Activated CD8-positive, alpha-beta memory T cell treated with anti-CD3 and anti-CD28 coated beads, Interleukin-2, amount 10 ng/mL, durations not matched to agents 7 days and 5 days (primary cell): ENCODE results near the gene PPT2. TPM values are rescaled to one million over a fixed set of nuclear protein-coding genes. Genes with fewer than 3 reads are reported as not detected.
"Not testable (repeated sequence)": the region's sequence is repeated elsewhere in the genome, so short reads cannot be mapped to it uniquely, and the experiment has no call there.

Source experiments
- ATAC-seq: fragments of 150-1000 bp; cut with Tn5 transposase; one replicate; pipeline ENCODE4 v1.10.0; 2021; ENCODE audit warnings: moderate library complexity
- CTCF ChIA-PET: fragments of 350-600 bp; sonication (Branson Sonifier 250); formaldehyde crosslinking; loops from one replicate; lab custom pipeline; 2021; ENCODE audit warnings: antibody characterized with exemption; lab: Charles Lee
- DNase-seq: peaks from one replicate; pipeline ENCODE4 v3.0.0-alpha.2; 2020
- H3K27ac Mint-ChIP-seq: one replicate; pipeline ENCODE4 v1.8.0; 2021; ENCODE audit warnings: mild to moderate bottlenecking, mixed read lengths
- H3K27me3 Mint-ChIP-seq: one replicate; pipeline ENCODE4 v1.8.0; 2021; ENCODE audit warnings: mixed read lengths
- H3K36me3 Mint-ChIP-seq: one replicate; pipeline ENCODE4 v1.8.0; 2021; ENCODE audit warnings: mild to moderate bottlenecking, mixed read lengths
- H3K4me1 Mint-ChIP-seq: one replicate; pipeline ENCODE4 v1.8.0; 2021; ENCODE audit warnings: mixed read lengths
- H3K4me3 Mint-ChIP-seq: one replicate; pipeline ENCODE4 v1.8.0; 2021; ENCODE audit warnings: mild to moderate bottlenecking, moderate library complexity, mixed read lengths
- H3K9me3 Mint-ChIP-seq: one replicate; pipeline ENCODE4 v1.8.0; 2022; ENCODE audit warnings: low read depth, mixed read lengths
- total RNA-seq, 2 experiments: library from RNA; stranded (reverse); gene quantifications; one replicate each; pipeline ENCODE4 v1.2.3, GENCODE V29; 2021

PPT2 gene
- total RNA-seq, 2 experiments from 2014 or later, result 13.9 to 21.9 TPM

DNA sequence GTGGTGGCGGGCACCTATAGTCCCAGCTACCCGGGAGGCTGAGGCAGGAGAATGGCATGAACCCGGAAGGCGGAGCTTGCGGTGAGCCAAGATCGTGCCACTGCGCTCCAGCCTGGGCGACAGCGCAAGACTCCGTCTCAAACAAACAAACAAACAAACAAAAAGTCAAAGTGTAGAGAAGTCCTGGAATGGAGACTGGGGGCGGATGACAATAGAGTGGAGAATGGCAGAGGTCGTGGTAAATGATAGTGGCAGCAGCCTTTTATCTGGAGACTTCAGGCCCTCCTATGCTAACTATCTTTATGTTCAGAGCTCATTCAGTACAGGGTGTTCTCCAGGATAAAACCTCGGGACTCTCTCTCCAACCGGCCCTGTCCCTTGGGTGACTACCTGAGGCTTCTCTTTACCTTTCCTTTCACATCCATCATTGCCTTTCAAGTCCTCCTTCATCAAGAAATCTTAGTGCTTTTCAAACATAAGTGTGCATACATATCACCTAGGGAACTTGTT is 22.4 kb upstream of the PPT2 start:
- Mint-ChIP-seq H3K4me3 (peak overlapping the region; percentile 21), H3K9me3 (no peaks in the 10 kb centered on the region), H3K36me3 (peaks cover 6% of the 10 kb centered on the region), H3K4me1 (peaks cover 27% of the 10 kb centered on the region), H3K27me3 (peaks cover 6% of the 10 kb centered on the region), H3K27ac (no peak overlapping the region)
- DNase-seq, result no peak
- CTCF ChIA-PET, result interaction anchor here (0.7 to 5.0 kb wide), 5 partner anchors 9 to 64 kb away, joined by 3 to 47 read pairs (median 5); no protein-coding TSS in a partner anchor
- ATAC-seq, result no peak

DNA sequence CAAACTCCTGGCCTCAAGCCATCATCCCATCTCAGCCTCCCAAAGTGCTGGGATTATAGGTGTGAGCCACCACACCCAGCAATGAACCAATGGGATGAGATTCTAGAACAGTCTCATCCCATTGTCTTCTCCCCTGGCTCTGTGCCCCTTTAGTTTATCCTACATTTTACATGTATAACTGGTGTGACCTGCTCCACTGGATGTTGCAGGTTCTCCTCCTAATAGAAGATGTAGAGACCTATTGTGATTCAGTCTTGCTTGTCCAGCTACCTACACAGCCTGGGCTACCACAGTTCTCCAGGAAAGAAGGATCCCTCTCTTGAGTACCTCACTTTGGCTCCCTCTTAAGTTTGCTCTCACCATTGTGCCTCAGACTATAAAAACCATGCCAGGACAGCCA is 21.8 kb upstream of the PPT2 start:
- CTCF ChIA-PET, result interaction anchor here (0.7 to 1.5 kb wide), 2 partner anchors 20 to 23 kb away, joined by 3 read pairs; no protein-coding TSS in a partner anchor
- no peak overlapping the region for H3K4me3 Mint-ChIP-seq

DNA sequence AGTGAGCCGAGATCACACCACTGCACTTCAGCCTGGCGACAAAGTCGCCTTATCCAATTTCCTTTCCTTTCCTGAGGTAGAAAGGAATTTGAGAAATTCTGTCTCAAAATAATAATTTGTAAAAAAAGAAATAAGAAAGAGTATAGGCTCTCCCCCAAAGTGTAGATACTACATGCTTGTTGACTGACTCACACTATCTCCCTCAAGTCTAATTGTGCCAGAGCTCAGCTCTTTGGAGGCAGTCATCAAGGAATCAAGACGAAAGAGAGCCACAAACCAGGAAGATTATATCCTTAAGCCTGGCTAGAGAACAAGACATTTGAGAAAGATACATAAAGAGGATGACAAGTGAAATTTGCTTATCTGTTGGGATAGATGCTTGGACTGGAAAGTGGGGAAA is 20.2 kb upstream of the PPT2 start:
- Mint-ChIP-seq H3K4me1 (peaks cover 9% of the 10 kb centered on the region), H3K36me3 (no peaks in the 10 kb centered on the region), H3K4me3 (no peak overlapping the region), H3K27me3 (peaks cover 10% of the 10 kb centered on the region), H3K9me3 (no peaks in the 10 kb centered on the region), H3K27ac (no peak overlapping the region)
- DNase-seq (no peak), ATAC-seq (no peak)
- CTCF ChIA-PET, result no interaction called here

More for the DNA sequence above, 21.8 kb upstream of the PPT2 start:
- Mint-ChIP-seq H3K4me1 (peaks cover 22% of the 10 kb centered on the region), H3K27ac (no peak overlapping the region), H3K27me3 (peaks cover 6% of the 10 kb centered on the region), H3K36me3 (peaks cover 2% of the 10 kb centered on the region), H3K9me3 (no peaks in the 10 kb centered on the region)
- ATAC-seq (no peak), DNase-seq (no peak)

DNA sequence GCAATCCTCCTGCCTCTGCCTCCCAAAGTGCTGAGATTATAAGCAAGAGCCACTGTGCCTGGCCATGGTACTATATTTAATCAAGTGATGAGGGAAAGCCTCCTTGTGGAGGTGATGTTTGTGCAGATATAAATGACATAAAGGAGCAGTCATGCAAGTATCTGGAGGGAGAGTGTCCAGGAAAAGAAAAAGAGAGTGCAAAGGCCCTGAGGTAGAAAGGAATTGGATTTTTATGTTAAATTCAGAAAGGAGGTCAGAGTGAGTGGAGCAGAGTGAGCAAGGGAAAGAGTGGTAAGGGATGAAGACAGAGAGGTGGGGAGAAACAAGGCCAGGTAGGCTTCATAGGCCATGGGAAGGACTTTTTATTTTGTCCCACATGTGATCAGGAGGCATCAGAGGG is 16.5 kb upstream of the PPT2 start:
- Mint-ChIP-seq H3K9me3 (no peaks in the 10 kb centered on the region), H3K27me3 (peaks cover 13% of the 10 kb centered on the region), H3K36me3 (no peaks in the 10 kb centered on the region), H3K4me3 (no peak overlapping the region), H3K27ac (no peak overlapping the region), H3K4me1 (no peaks in the 10 kb centered on the region)
- DNase-seq, result no peak
- CTCF ChIA-PET, result interaction anchor here (1.1 to 2.0 kb wide), 2 partner anchors 19 to 58 kb away, joined by 4 read pairs; no protein-coding TSS in a partner anchor
- no peak for ATAC-seq

DNA sequence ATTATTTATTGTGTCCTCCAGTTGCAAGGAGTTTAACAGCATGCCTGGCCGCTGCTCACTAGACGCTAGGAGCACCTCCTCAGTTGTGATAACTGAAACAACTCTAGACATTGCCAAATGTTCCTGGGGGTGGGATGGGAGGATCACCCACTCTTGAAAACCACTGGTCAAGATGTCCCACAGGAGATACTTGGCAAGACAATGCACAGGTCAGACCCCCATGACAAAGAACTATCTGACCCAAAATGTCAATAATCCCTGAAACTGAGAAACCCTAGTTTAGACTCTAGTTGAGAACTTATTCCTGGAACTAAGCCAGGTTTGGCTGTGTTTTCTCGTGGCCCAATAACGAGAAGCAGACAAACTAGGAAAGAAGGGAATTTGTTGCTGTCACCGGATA is 14.4 kb upstream of the PPT2 start:
- CTCF ChIA-PET, result interaction anchor here (2.0 kb wide), 1 partner anchor 56 kb away, joined by 4 read pairs; no protein-coding TSS in a partner anchor
- Mint-ChIP-seq H3K4me1 (no peaks in the 10 kb centered on the region), H3K36me3 (no peaks in the 10 kb centered on the region), H3K27ac (no peak overlapping the region), H3K27me3 (peaks cover 8% of the 10 kb centered on the region), H3K9me3 (no peaks in the 10 kb centered on the region), H3K4me3 (no peak overlapping the region)
- no peak for ATAC-seq
- no peak for DNase-seq

DNA sequence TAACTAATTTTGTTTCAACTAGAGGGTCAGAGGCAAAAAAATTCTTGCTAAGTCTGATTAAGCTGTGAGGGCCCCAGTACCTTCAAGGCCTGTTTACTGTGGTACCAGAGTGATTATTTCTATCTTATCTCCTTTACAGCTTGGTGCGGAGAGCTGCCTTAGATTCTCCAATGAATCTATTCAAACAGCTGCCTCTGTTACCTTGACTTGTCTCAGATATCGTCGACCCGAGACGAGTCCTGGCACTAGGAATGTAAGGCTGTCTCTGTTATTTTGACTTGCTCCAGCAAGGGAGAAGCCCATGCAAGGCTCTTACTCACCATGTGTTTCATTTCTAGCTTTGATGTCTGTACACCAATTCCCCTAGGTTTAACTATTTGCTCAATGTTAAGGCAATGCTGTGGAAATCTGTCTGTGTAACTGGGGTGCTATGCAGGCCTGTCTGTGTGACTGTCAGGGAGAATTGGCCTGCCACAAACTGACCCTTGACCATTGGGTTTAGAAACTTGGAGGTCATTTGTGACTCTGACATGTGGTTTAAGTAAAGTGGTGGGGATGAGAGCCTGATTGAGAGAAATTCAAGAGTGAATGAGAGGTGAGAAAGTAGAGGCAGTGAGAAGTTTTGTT is 13.4 kb upstream of the PPT2 start:
- DNase-seq, result no peak
- ATAC-seq, result no peak
- CTCF ChIA-PET, result interaction anchor here (1.2 kb wide), 2 partner anchors 9 to 21 kb away, joined by 3 to 5 read pairs; no protein-coding TSS in a partner anchor
- H3K27ac Mint-ChIP-seq, result no peak overlapping the region
- no peaks in the 10 kb centered on the region for H3K9me3 Mint-ChIP-seq
- H3K36me3 Mint-ChIP-seq, result no peaks in the 10 kb centered on the region
- H3K4me3 Mint-ChIP-seq, result no peak overlapping the region
- H3K4me1 Mint-ChIP-seq, result no peaks in the 10 kb centered on the region
- peaks cover 6% of the 10 kb centered on the region for H3K27me3 Mint-ChIP-seq

DNA sequence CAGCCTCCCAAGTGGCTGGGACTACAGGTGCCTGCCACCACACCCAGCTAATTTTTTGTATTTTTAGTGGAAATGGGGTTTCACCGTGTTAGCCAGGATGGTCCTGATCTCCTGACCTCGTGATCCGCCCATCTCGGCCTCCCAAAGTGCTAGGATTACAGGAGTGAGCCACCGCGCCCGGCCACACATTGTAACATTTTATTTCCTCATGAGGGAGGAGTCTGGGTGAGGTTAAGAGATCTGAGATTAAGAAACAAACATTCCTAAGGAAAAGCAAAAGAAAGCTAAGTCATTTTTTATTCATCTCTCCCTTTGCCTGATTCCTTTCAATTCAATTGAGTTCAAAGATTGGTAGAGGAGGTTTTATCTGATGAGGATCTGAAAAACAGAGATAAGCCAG is 9.7 kb upstream of the PPT2 start:
- H3K9me3 Mint-ChIP-seq, H3K4me1 Mint-ChIP-seq, ATAC-seq, CTCF ChIA-PET, H3K27ac Mint-ChIP-seq, DNase-seq, H3K4me3 Mint-ChIP-seq, H3K36me3 Mint-ChIP-seq: not testable (repeated sequence)
- peaks cover 36% of the 10 kb centered on the region for H3K27me3 Mint-ChIP-seq

DNA sequence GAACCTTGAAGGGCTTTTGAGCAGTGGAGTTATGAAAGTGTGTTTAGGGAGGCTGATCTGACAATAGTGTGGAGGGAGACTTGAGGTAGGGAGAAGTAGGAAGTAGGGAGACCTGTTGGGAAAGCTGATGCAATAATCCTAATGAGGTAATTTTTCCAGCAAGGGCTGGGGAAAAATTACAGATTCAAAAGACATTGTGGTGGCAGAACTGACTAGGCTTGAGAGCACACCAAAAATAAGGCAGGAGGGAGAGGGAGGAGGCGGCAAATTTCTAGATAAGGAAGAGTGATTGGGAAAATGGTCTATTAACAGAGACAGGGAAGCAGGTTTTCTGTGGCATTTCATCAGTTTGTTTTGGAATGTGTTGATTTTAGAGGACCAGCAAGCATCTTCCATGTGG is 7.7 kb upstream of the PPT2 start:
- no peaks in the 10 kb centered on the region for H3K9me3 Mint-ChIP-seq
- DNase-seq (no peak), ATAC-seq (no peak)
- peaks cover 12% of the 10 kb centered on the region for H3K4me1 Mint-ChIP-seq
- H3K36me3 Mint-ChIP-seq, result no peaks in the 10 kb centered on the region
- no peak overlapping the region for H3K27ac Mint-ChIP-seq
- H3K4me3 Mint-ChIP-seq, result no peak overlapping the region
- CTCF ChIA-PET, result no interaction called here
- H3K27me3 Mint-ChIP-seq, result peaks cover 50% of the 10 kb centered on the region

DNA sequence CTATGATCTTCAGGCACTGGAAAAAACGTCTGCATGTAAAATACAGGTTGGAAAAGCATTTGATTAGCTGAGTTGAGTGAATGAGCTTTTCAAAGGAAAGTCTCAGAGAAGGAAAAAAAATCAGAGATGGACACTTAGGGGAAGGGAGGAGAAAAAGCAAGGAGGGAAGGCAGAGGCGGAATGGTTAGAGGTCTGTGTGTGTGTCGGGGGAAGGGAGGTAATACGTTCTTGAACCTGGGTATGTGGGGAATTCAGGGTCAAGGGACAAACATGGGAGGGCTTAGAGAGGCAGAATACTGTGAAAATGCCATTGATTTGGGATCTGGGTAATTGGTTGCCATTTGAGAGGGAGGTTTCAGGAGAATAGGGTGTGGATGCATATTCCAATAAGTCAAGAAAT is 7.3 kb upstream of the PPT2 start:
- CTCF ChIA-PET, result interaction anchor here (1.4 kb wide), 1 partner anchor 17 kb away, joined by 4 read pairs; the partner anchor contains the start of gene EGFL8
- peaks cover 12% of the 10 kb centered on the region for H3K4me1 Mint-ChIP-seq
- no peaks in the 10 kb centered on the region for H3K36me3 Mint-ChIP-seq
- no peak overlapping the region for H3K27ac Mint-ChIP-seq
- H3K4me3 Mint-ChIP-seq, result no peak overlapping the region
- no peaks in the 10 kb centered on the region for H3K9me3 Mint-ChIP-seq
- H3K27me3 Mint-ChIP-seq, result peaks cover 52% of the 10 kb centered on the region
- DNase-seq (no peak), ATAC-seq (no peak)

DNA sequence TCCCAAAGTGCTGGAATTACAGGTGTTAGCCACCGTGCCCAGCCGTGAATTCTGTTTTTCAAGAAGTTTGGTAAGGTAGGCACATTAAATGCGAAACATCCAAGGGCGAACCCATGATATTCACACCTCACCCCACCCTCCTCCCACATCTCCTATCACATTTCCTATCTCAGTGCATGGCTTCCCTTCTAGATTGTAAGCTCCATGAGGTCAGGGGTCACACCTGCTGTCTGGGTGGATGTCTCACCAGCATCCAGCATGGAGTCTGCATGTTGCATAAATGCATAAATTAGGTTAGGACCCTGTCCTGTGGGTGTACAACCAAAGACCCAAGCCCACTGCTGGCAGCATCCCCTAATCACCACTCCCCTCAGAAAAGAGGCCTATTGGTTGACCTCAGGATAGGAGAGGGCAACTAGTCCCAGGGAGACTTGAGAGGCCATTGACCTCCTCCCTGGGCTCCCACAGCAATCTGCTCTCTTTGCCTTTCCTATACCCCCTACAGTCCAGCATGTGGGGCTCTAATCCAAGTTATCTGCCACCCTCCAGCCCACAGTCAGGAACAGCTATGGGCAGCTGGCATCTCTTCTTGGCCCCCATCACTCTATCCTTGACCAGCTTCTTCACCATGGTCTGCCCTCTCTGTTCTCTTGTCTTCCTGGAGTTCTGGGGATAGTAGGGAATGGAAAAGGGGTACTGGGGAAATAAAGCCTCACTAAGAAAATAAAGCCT is 6.4 kb upstream of the PPT2 start:
- no peak for ATAC-seq
- no peak overlapping the region for H3K4me3 Mint-ChIP-seq
- no peaks in the 10 kb centered on the region for H3K9me3 Mint-ChIP-seq
- no peak for DNase-seq
- H3K27me3 Mint-ChIP-seq, result peaks cover 56% of the 10 kb centered on the region
- no peaks in the 10 kb centered on the region for H3K36me3 Mint-ChIP-seq
- peaks cover 14% of the 10 kb centered on the region for H3K4me1 Mint-ChIP-seq
- CTCF ChIA-PET, result interaction anchor here (0.7 to 1.4 kb wide), 2 partner anchors 16 to 239 kb away, joined by 3 to 4 read pairs; partner anchors contain the start of gene EGFL8
- no peak overlapping the region for H3K27ac Mint-ChIP-seq

DNA sequence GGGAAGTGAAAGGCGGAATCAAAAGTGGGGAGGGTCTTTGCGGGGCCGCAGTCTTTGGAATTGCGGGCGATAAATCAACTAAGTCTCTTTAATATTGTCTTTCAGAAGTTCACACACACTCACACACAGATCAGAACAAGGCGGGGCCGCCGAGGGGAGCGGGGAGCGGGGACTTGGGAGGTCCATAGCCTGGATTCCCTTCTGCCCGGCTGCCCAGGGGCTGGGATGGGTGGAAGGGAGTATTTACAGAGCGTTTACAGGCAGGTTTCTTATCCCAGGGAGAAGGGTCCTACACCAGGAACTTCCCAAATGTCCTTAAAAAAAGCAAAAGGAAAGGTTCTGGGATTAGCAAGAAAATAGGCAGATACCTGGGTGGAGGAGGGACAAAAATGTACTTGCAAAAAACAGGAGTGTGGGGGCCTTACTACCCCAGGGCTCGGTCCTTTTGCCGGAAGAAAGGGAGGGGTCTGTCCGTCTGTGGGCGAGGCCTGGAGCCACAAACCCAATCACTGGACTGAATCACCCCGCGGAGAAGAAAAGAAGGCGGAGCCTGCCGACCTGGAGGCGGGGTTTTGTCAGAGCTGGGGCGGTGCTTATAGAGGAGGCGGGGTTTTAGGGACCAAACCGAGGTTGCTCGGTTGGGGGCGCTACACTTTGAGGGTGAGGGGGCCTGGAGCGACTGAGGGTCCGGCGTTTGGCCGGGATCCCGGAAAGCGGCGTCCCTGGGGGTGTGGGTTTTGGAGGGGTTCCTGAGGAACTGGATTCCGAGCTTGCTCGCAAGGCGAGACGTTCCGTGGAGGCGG is 5.5 kb upstream of the PPT2 start:
- Mint-ChIP-seq H3K27me3 (peaks cover 63% of the 10 kb centered on the region), H3K9me3 (no peaks in the 10 kb centered on the region), H3K36me3 (no peaks in the 10 kb centered on the region), H3K27ac (peak overlapping the region; percentile 53), H3K4me1 (peaks cover 17% of the 10 kb centered on the region), H3K4me3 (peak overlapping the region; percentile 61)
- ATAC-seq (peak; percentile 77), DNase-seq (peak; percentile 74)
- CTCF ChIA-PET, result interaction anchor here (0.7 to 1.4 kb wide), 3 partner anchors 16 to 240 kb away, joined by 3 to 4 read pairs (median 3); partner anchors contain the start of genes ATF6B and EGFL8

DNA sequence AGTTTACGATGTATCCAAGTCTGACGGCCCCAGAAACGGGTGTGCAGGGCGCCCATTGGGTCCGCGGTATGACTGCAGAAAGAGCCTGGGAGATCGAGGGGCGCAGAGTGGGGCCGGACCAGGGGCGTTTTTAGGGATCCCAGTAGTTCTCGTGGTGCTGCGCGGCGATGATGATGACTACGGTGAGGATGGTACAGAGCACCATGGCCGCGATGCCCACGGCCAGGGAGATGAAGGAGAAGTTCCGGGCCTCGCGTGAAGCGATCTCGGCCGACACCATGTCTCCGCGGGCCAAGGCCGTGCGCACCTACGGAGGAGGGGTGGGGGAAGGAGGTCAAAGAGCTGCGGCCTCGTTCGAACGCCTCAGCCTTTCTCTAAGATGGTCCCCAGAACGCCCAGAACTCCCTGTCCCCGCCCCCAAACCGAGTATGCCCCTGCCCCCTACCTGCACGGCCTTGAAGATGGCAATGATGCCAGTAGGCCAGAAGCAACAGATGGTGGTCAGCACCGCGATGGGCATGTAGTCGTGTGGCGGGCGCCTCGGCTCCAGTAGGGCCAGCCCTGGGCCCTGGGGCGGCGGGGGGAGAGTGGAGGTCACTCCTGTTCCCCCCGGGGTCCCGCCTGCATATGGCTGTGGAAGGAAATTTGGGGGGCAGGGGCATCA is 4.7 kb upstream of the PPT2 start:
- CTCF ChIA-PET, result interaction anchor here (0.8 kb wide), 1 partner anchor 21 kb away, joined by 3 read pairs; the partner anchor contains the start of gene ATF6B
- peak overlapping the region; percentile 53 for H3K27ac Mint-ChIP-seq
- H3K4me1 Mint-ChIP-seq, result peaks cover 19% of the 10 kb centered on the region
- peak; percentile 5 for ATAC-seq
- DNase-seq, result no peak
- H3K4me3 Mint-ChIP-seq, result peak overlapping the region; percentile 61
- no peaks in the 10 kb centered on the region for H3K9me3 Mint-ChIP-seq
- H3K27me3 Mint-ChIP-seq, result peaks cover 63% of the 10 kb centered on the region
- H3K36me3 Mint-ChIP-seq, result no peaks in the 10 kb centered on the region
